Nephron (organoid): ENCODE results near the gene SH3PXD2A.
A peak's percentile ranks its signal among the peaks of the same experiment; 100 is the strongest.

Experiments used
- H3K27ac Mint-ChIP-seq, 3 experiments: 2 replicates each; pipeline ENCODE4 v1.8.0; 2020; ENCODE audit warnings: mixed read lengths in 3 of 3, mild to moderate bottlenecking in 2 of 3, moderate library complexity in 1 of 3
- H3K27me3 Mint-ChIP-seq: 2 replicates; pipeline ENCODE4 v1.8.0; 2021; ENCODE audit warnings: low read depth, mild to moderate bottlenecking, moderate library complexity, mixed read lengths
- H3K36me3 Mint-ChIP-seq: 2 replicates; pipeline ENCODE4 v1.8.0; 2020; ENCODE audit warnings: low read depth, mixed read lengths
- H3K4me1 Mint-ChIP-seq: 2 replicates; pipeline ENCODE4 v1.8.0; 2020; ENCODE audit warnings: mixed read lengths
- H3K4me3 Mint-ChIP-seq, 3 experiments: 2 replicates each; pipeline ENCODE4 v1.8.0; 2020; ENCODE audit warnings: mild to moderate bottlenecking in 3 of 3, mixed read lengths in 3 of 3, moderate library complexity in 2 of 3
- H3K9me3 Mint-ChIP-seq: 2 replicates; pipeline ENCODE4 v1.8.0; 2020; ENCODE audit warnings: mixed read lengths
- TF ChIP-seq, protein P1 (sequence below), 3 experiments: fragments of 200-600 bp; sonication (generic); IDR thresholded peaks; one replicate each; pipeline ENCODE4 v1.5.0; 2021; ENCODE audit warnings: antibody characterized with exemption in 3 of 3; ENCODE audit not compliant: unreplicated experiment in 3 of 3

SH3PXD2A gene

DNA sequence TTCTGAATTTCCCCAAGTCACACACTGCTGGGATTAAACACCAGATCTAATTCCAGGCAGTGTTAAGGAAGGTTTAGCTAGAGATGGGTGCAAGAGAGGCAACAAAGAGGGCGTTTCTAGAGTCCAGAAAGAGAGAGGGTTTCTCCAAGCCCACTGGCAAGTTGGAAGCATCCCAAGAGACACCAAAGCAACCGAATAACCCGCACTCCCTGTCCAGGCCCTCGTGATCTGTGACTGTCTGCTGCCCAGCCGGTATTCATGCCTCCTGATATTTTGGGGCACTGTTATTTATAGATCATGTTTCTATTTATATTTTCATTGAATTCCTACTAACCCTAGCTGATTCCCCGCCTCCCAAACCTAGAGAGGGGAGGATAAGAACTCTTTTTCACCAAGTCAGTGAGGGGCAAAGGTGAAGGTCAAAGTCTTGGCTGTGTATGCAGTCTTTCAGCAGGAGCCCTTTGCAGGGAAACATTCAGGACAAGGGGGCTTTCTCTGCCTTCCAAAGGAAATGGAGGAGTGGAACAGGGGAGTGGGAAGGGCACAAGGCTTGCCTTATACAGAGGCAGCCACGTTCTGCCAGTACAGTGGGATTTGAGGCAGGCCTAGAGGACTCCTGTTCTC, 103.6 kb downstream of the SH3PXD2A start:
- TF ChIP-seq, protein P1, sequence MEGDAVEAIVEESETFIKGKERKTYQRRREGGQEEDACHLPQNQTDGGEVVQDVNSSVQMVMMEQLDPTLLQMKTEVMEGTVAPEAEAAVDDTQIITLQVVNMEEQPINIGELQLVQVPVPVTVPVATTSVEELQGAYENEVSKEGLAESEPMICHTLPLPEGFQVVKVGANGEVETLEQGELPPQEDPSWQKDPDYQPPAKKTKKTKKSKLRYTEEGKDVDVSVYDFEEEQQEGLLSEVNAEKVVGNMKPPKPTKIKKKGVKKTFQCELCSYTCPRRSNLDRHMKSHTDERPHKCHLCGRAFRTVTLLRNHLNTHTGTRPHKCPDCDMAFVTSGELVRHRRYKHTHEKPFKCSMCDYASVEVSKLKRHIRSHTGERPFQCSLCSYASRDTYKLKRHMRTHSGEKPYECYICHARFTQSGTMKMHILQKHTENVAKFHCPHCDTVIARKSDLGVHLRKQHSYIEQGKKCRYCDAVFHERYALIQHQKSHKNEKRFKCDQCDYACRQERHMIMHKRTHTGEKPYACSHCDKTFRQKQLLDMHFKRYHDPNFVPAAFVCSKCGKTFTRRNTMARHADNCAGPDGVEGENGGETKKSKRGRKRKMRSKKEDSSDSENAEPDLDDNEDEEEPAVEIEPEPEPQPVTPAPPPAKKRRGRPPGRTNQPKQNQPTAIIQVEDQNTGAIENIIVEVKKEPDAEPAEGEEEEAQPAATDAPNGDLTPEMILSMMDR (IDR thresholded peaks at IDR 0.05; ENCODE audit: unreplicated experiment in 3 of 3): no peak
- Mint-ChIP-seq H3K4me3 (no peak overlapping the region), H3K9me3 (no peaks in the 10 kb centered on the region), H3K36me3 (no peaks in the 10 kb centered on the region), H3K4me1 (peaks cover 18% of the 10 kb centered on the region), H3K27me3 (no peaks in the 10 kb centered on the region), H3K27ac (peak overlapping the region; percentile 17 to 51 (median 34))

- peaks cover 18% of the 10 kb centered on the region for H3K4me1 Mint-ChIP-seq
- no peak overlapping the region for H3K4me3 Mint-ChIP-seq
- no peaks in the 10 kb centered on the region for H3K36me3 Mint-ChIP-seq
Observed at GRCh38 chr10:103750836-103751235, 104.5 kb downstream of the SH3PXD2A start.

GRCh38 chr10:103749779-103750178, 105.6 kb downstream of the SH3PXD2A start:
- Mint-ChIP-seq H3K9me3 (no peaks in the 10 kb centered on the region), H3K4me1 (peaks cover 18% of the 10 kb centered on the region), H3K4me3 (no peak overlapping the region), H3K36me3 (no peaks in the 10 kb centered on the region), H3K27me3 (peaks cover 3% of the 10 kb centered on the region), H3K27ac (no peak overlapping the region)
- TF ChIP-seq, protein P1 (IDR thresholded peaks at IDR 0.05; ENCODE audit: unreplicated experiment in 3 of 3): no peak

More at GRCh38 chr10:103750836-103751235, 104.5 kb downstream of the SH3PXD2A start:
- peaks cover under 1% of the 10 kb centered on the region for H3K27me3 Mint-ChIP-seq
- H3K9me3 Mint-ChIP-seq: no peaks in the 10 kb centered on the region
- H3K27ac Mint-ChIP-seq: no peak overlapping the region
- TF ChIP-seq, protein P1 (IDR thresholded peaks at IDR 0.05; ENCODE audit: unreplicated experiment in 3 of 3): no peak

DNA sequence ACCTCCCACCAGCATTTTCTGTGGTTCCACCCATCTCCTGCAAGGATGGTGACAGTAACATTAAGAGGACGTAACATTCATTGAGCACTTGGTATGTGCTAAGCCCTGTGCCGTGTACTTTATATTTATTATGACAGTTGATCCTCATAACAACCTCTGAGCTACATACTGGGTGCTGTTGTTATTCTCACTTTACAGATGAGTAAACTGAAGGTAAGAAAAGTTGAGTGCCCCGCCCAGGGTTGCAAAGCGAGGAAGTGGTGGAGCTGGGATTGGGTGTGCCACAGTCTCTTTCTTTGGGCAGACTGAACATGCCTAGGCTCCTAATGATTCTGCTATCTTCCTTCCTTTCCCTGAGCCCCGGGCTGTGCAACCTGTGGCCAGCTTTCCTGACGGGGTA, 107.4 kb downstream of the SH3PXD2A start:
- Mint-ChIP-seq H3K4me3 (no peak overlapping the region), H3K27ac (no peak overlapping the region), H3K27me3 (peaks cover 3% of the 10 kb centered on the region), H3K36me3 (no peaks in the 10 kb centered on the region), H3K9me3 (no peaks in the 10 kb centered on the region), H3K4me1 (peaks cover 18% of the 10 kb centered on the region)
- TF ChIP-seq, protein P1 (IDR thresholded peaks at IDR 0.05; ENCODE audit: unreplicated experiment in 3 of 3): no peak

- no peaks in the 10 kb centered on the region for H3K36me3 Mint-ChIP-seq
- H3K27ac Mint-ChIP-seq: no peak overlapping the region
- TF ChIP-seq, protein P1 (IDR thresholded peaks at IDR 0.05; ENCODE audit: unreplicated experiment in 3 of 3): no peak
- peaks cover 3% of the 10 kb centered on the region for H3K27me3 Mint-ChIP-seq
- H3K4me1 Mint-ChIP-seq: peaks cover 25% of the 10 kb centered on the region
- H3K9me3 Mint-ChIP-seq: no peaks in the 10 kb centered on the region
- no peak overlapping the region for H3K4me3 Mint-ChIP-seq
Observed at GRCh38 chr10:103747193-103747865, 108.0 kb downstream of the SH3PXD2A start.

DNA sequence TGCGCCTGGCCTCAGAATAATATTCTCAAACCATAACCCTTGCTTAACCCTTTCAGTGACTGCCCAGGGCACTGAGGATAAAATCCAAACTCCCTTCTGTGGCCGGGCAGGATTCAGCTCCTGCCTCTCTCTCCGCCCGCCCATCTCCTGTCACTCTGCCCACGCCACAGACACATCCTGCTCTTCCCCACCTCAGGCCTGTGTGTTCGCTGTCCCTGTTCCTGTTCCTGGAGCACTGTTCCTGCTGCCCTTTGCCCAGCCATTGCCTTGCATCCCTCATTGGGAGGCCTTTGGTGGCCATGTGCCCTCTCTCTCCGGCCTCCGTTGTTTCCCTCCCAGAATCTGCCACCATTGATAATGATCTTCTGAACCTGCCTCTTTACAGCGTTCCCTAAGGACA, 108.8 kb downstream of the SH3PXD2A start:
- Mint-ChIP-seq H3K4me1 (peaks cover 21% of the 10 kb centered on the region), H3K36me3 (no peaks in the 10 kb centered on the region)

More for the DNA sequence above, 108.8 kb downstream of the SH3PXD2A start:
- no peaks in the 10 kb centered on the region for H3K9me3 Mint-ChIP-seq
- H3K27ac Mint-ChIP-seq: no peak overlapping the region
- H3K4me3 Mint-ChIP-seq: no peak overlapping the region
- H3K27me3 Mint-ChIP-seq: peaks cover 3% of the 10 kb centered on the region
- TF ChIP-seq, protein P1 (IDR thresholded peaks at IDR 0.05; ENCODE audit: unreplicated experiment in 3 of 3): no peak
